HL-60 (cell line): Measurements from ENCODE around the gene FRS3.

Source experiments
- DNase-seq, 2 experiments: peaks; one replicate each; pipeline ENCODE4 v3.0.0-alpha.2; 2010 to 2020; ENCODE audit warnings: low read depth in 1 of 2, low spot score in 1 of 2
- H3K27ac ChIP-seq: fragments of 250-450 bp; sonication (Bioruptor Pico); replicated peaks from 2 replicates; pipeline ENCODE4 v1.5.1; 2020; ENCODE audit warnings: mild to moderate bottlenecking, moderate library complexity
- H3K27me3 ChIP-seq: fragments of 250-450 bp; sonication (Bioruptor Pico); 2 replicates; pipeline ENCODE4 v1.5.1; 2021; ENCODE audit warnings: mild to moderate bottlenecking, moderate library complexity; ENCODE audit not compliant: insufficient read depth, poor library complexity, severe bottlenecking
- H3K4me3 ChIP-seq: replicated peaks from 2 replicates; pipeline ENCODE4 v1.5.1; 2011; ENCODE audit warnings: mild to moderate bottlenecking, control low read depth, low read length; ENCODE audit not compliant: insufficient read depth
- CTCF ChIP-seq: IDR thresholded peaks from one replicate; pipeline ENCODE4 v1.5.1; 2011; ENCODE audit warnings: low read length, control low read depth, inconsistent platforms; ENCODE audit not compliant: insufficient read depth
- GABPA ChIP-seq: IDR thresholded peaks from 2 replicates; pipeline ENCODE4 v1.6.1; 2012; ENCODE audit warnings: low read depth
- POLR2AphosphoS5 ChIP-seq: IDR thresholded peaks from 2 replicates; pipeline ENCODE4 v1.6.1; 2012; ENCODE audit warnings: low read depth
- REST ChIP-seq: IDR thresholded peaks from 2 replicates; pipeline ENCODE4 v1.6.1; 2012; ENCODE audit warnings: low read depth; ENCODE audit not compliant: insufficient replicate concordance
- SPI1 ChIP-seq: IDR thresholded peaks from 2 replicates; pipeline ENCODE4 v1.6.1; 2012; ENCODE audit warnings: low read depth, mild to moderate bottlenecking, borderline replicate concordance

FRS3 gene

GRCh38 chr6:41728073-41728936 lies 51.4 kb downstream of the FRS3 start:
- Histone ChIP-seq H3K4me3 (no peak overlapping the region), H3K27ac (no peak overlapping the region), H3K27me3 (no peaks in the 10 kb centered on the region)
- TF ChIP-seq REST (no peak), SPI1 (no peak), GABPA (no peak), CTCF (no peak), POLR2AphosphoS5 (no peak)
- no peak for DNase-seq

GRCh38 chr6:41727705-41728072 lies 52.0 kb downstream of the FRS3 start:
- Histone ChIP-seq H3K27ac (no peak overlapping the region), H3K4me3 (no peak overlapping the region), H3K27me3 (no peaks in the 10 kb centered on the region)
- TF ChIP-seq CTCF (no peak), SPI1 (no peak), GABPA (no peak), REST (no peak), POLR2AphosphoS5 (no peak)
- no peak for DNase-seq

GRCh38 chr6:41726876-41727275 lies 52.8 kb downstream of the FRS3 start:
- Histone ChIP-seq H3K27me3 (no peaks in the 10 kb centered on the region), H3K27ac (no peak overlapping the region), H3K4me3 (no peak overlapping the region)
- no peak for DNase-seq
- TF ChIP-seq CTCF, result no peak
